Measurements from ENCODE around the gene SCPEP1. TPM values are rescaled to one million over a fixed set of nuclear protein-coding genes. Genes with fewer than 3 reads are reported as not detected.

The SCPEP1 gene
- total and polyA plus RNA-seq, 10 of the 15 experiments (the other 5 are each of a cell fraction or from before 2014, with no cell fraction given), result 31.2 to 80.2 (median 40.7) TPM

GRCh38 chr17:56960596-56961538 is 17.1 kb upstream of the SCPEP1 start, which contains the start of gene COIL (continued):
- TF ChIP-seq RB1 (IDR thresholded peaks at IDR 0.05; ENCODE audit: borderline replicate concordance) (peak; percentile 70; the same call in 1 of the 2 replicates), RCOR1 (conservative IDR thresholded peaks at IDR 0.05; ENCODE audit: low read depth, low read length) (0 out of 2 replicates have a peak, but pooled peaks have one; percentile 25), EP300 (IDR thresholded peaks at IDR 0.05; ENCODE audit: borderline replicate concordance in 1 of 2, control insufficient read depth in 1 of 2, low read depth in 2 of 2, low read length in 2 of 2) (no peak), BACH1 (IDR thresholded peaks at IDR 0.05; ENCODE audit: borderline replicate concordance) (0 out of 2 replicates have a peak, but pooled peaks have one; percentile 48), MAX (IDR thresholded peaks at IDR 0.05; ENCODE audit: low read depth, low read length) (peak; percentile 83), RUNX3 (IDR thresholded peaks at IDR 0.05; ENCODE audit: low read length) (peak; percentile 64; the same call in 1 of the 2 replicates), HDGF (IDR thresholded peaks at IDR 0.05) (0 out of 2 replicates have a peak, but pooled peaks have one; percentile 38), ZNF207 (IDR thresholded peaks at IDR 0.05; ENCODE audit: borderline replicate concordance) (peak; percentile 87; the same call in 1 of the 2 replicates), TAF1 (IDR thresholded peaks at IDR 0.05; ENCODE audit: borderline replicate concordance, low read depth, low read length) (peak; percentile 84), RELA (IDR thresholded peaks at IDR 0.05; ENCODE audit: borderline replicate concordance, partially characterized antibody) (peak; percentile 76), ZNF24 (IDR thresholded peaks at IDR 0.05) (no peak), HCFC1 (IDR thresholded peaks at IDR 0.05; ENCODE audit: low read length) (peak; percentile 48), MYC (IDR thresholded peaks at IDR 0.05; ENCODE audit: insufficient read depth, insufficient read length, insufficient replicate concordance, low read length, severe bottlenecking) (no peak), PRDM15 (CRISPR knock-in tag; IDR thresholded peaks at IDR 0.05) (no peak), ZBTB11 (CRISPR knock-in tag; IDR thresholded peaks at IDR 0.05) (no peak), NR2C2 (IDR thresholded peaks at IDR 0.05; ENCODE audit: borderline replicate concordance, control insufficient read depth, insufficient read length, low read depth) (no peak), STAT1 (conservative IDR thresholded peaks at IDR 0.05) (peak; percentile 62; the same call in 1 of the 2 replicates)
